ENCODE results near the gene PABPN1L.
A peak's percentile ranks its signal among the peaks of the same experiment; 100 is the strongest.

PABPN1L gene

GRCh38 chr16:88867581-88868246, 1.3 kb upstream of the PABPN1L start:
- DNase-seq: no peak

GRCh38 chr16:88865742-88866141, 718 bp downstream of the PABPN1L start:
- DNase-seq: no peak

- DNase-seq: no peak
Observed at GRCh38 chr16:88865310-88865709, 1.1 kb downstream of the PABPN1L start.

GRCh38 chr16:88864521-88864920, 1.9 kb downstream of the PABPN1L start:
- DNase-seq: no peak

GRCh38 chr16:88864099-88864498, 2.4 kb downstream of the PABPN1L start:
- DNase-seq: no peak

GRCh38 chr16:88863426-88863825, 3.0 kb downstream of the PABPN1L start:
- no peak for DNase-seq

- DNase-seq: no peak
Observed at GRCh38 chr16:88862968-88863367, 3.5 kb downstream of the PABPN1L start.

- DNase-seq: no peak
Observed at GRCh38 chr16:88861359-88861758, 5.1 kb downstream of the PABPN1L start.

- no peak for DNase-seq
Observed at GRCh38 chr16:88859381-88860091, 6.9 kb downstream of the PABPN1L start.

- DNase-seq: no peak
Observed at GRCh38 chr16:88857728-88858339, 8.6 kb downstream of the PABPN1L start.

GRCh38 chr16:88856828-88857727, 9.4 kb downstream of the PABPN1L start, which contains the start of the genes GALNS and TRAPPC2L:
Gene GALNS (minus strand): TSS chr16:88856947. CDS start chr16:88856877, 70 bp downstream.
Gene TRAPPC2L (plus strand): TSS chr16:88857127. CDS start chr16:88857151, 24 bp downstream.
- peak; percentile 83 for DNase-seq

- no peak for DNase-seq
Observed at GRCh38 chr16:88856122-88856827, 10.2 kb downstream of the PABPN1L start.

GRCh38 chr16:88855736-88856121, 10.7 kb downstream of the PABPN1L start:
- no peak for DNase-seq

- no peak for DNase-seq
Observed at GRCh38 chr16:88855176-88855575, 11.3 kb downstream of the PABPN1L start.

GRCh38 chr16:88854306-88855111, 12.0 kb downstream of the PABPN1L start:
- no peak for DNase-seq

- no peak for DNase-seq
Observed at GRCh38 chr16:88853325-88853941, 13.0 kb downstream of the PABPN1L start.

GRCh38 chr16:88851616-88852015, 14.8 kb downstream of the PABPN1L start:
- DNase-seq: no peak

GRCh38 chr16:88850531-88851199, 15.8 kb downstream of the PABPN1L start:
- DNase-seq: no peak

GRCh38 chr16:88848557-88848956, 17.9 kb downstream of the PABPN1L start:
- no peak for DNase-seq

- DNase-seq: no peak
Observed at GRCh38 chr16:88847654-88848053, 18.8 kb downstream of the PABPN1L start.

Data from NCI-H748 treated with DMSO at 0.1 percent for 48 hours (cell line).